KMS-11 (cell line): ENCODE results near the gene TCAF1.
"Not testable (repeated sequence)": the region's sequence is repeated elsewhere in the genome, so short reads cannot be mapped to it uniquely, and the experiment has no call there.

Source experiments
- H2AFZ ChIP-seq: fragments of 200-600 bp; sonication (generic); 2 replicates; pipeline ENCODE4 v1.6.1; 2016; ENCODE audit warnings: antibody characterized with exemption, mixed run types, low read depth
- H3K27ac ChIP-seq: fragments of 200-600 bp; sonication (generic); 2 replicates; pipeline ENCODE4 v1.6.1; 2016; ENCODE audit warnings: mild to moderate bottlenecking, mixed run types
- H3K27me3 ChIP-seq: fragments of 200-600 bp; sonication (generic); 2 replicates; pipeline ENCODE4 v1.6.1; 2017; ENCODE audit warnings: mild to moderate bottlenecking, low read depth, mixed run types, moderate library complexity; ENCODE audit not compliant: insufficient read depth
- H3K36me3 ChIP-seq: fragments of 200-600 bp; sonication (generic); 2 replicates; pipeline ENCODE4 v1.6.1; 2017; ENCODE audit warnings: mild to moderate bottlenecking, mixed run types; ENCODE audit not compliant: insufficient read depth
- H3K4me1 ChIP-seq: fragments of 200-600 bp; sonication (generic); 2 replicates; pipeline ENCODE4 v1.6.1; 2016; ENCODE audit warnings: mild to moderate bottlenecking, low read depth, mixed run types; ENCODE audit not compliant: poor library complexity, severe bottlenecking
- H3K4me2 ChIP-seq: fragments of 200-600 bp; sonication (generic); 2 replicates; pipeline ENCODE4 v1.7.0; 2016; ENCODE audit warnings: mild to moderate bottlenecking, mixed run types
- H3K4me3 ChIP-seq: fragments of 200-600 bp; sonication (generic); IDR thresholded peaks from 2 replicates; pipeline ENCODE4 v1.6.1; 2017; ENCODE audit warnings: low read depth, low read length, mixed read lengths; ENCODE audit not compliant: insufficient read depth
- H3K79me2 ChIP-seq: fragments of 200-600 bp; sonication (generic); 2 replicates; pipeline ENCODE4 v1.6.1; 2016; ENCODE audit warnings: low read depth, mixed run types; ENCODE audit not compliant: insufficient read depth
- H3K9ac ChIP-seq: fragments of 200-600 bp; sonication (generic); 2 replicates; pipeline ENCODE4 v1.6.1; 2016; ENCODE audit warnings: mild to moderate bottlenecking, mixed run types
- H4K20me1 ChIP-seq: fragments of 200-600 bp; sonication (generic); 2 replicates; pipeline ENCODE4 v1.6.1; 2016; ENCODE audit warnings: mild to moderate bottlenecking, mixed run types; ENCODE audit not compliant: insufficient read depth

Gene TCAF1

DNA sequence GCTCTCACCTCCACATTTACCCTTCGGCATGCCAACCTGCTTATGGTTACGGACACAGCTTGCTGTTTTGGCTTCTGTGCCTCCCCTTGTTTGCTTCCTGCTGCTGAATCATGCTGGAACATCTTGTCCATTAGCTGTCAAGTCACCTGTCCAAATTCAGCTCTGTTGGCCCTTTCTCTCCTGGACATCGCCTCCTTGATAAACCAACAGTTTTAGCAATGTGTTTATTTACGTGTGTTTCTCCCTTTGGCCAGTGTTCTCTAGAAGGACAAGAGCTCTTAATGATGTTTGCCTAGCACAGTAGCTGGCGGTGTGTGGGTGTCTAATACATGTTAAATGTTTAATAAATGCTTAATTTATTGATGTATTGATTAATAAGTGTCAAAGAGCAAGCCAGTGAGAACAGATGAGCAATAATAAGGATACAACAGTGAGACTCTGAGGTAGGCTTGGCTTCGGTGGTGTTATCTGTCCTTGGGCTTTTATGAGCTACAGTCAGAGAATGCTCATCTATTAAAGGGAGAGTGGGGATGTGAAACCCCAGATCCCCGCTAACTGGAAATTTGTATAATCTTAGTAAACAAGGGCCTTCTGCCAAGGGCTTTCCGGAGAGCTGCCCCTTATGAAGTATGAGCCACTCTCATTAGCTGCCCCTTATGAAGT lies 85.4 kb downstream of the TCAF1 start:
- H3K79me2 ChIP-seq, H2AFZ ChIP-seq, H3K4me3 ChIP-seq, H4K20me1 ChIP-seq, H3K27me3 ChIP-seq, H3K9ac ChIP-seq, H3K4me2 ChIP-seq, H3K27ac ChIP-seq, H3K4me1 ChIP-seq, H3K36me3 ChIP-seq: not testable (repeated sequence)

- not testable (repeated sequence) for H3K4me3 ChIP-seq, H3K36me3 ChIP-seq, H4K20me1 ChIP-seq, H3K79me2 ChIP-seq, H3K27ac ChIP-seq, H3K4me1 ChIP-seq, H3K27me3 ChIP-seq, H2AFZ ChIP-seq, H3K4me2 ChIP-seq, H3K9ac ChIP-seq
These were observed 91.3 kb downstream of the TCAF1 start for GRCh38 chr7:143810639-143811038.

GRCh38 chr7:143806664-143807071 lies 95.3 kb downstream of the TCAF1 start:
- H3K9ac ChIP-seq, H3K27me3 ChIP-seq, H3K4me1 ChIP-seq, H2AFZ ChIP-seq, H3K79me2 ChIP-seq, H3K4me3 ChIP-seq, H4K20me1 ChIP-seq, H3K36me3 ChIP-seq, H3K4me2 ChIP-seq, H3K27ac ChIP-seq: not testable (repeated sequence)
